ENCODE data around the gene DAND5. TPM values are rescaled to one million over a fixed set of nuclear protein-coding genes. Genes with fewer than 3 reads are reported as not detected.

Gene DAND5
- total and polyA plus RNA-seq, 9 of the 15 experiments (the other 6 are each of a cell fraction or from before 2014, with no cell fraction given): 0.22 to 0.83 (median 0.60) TPM

GRCh38 chr19:12945479-12946091 is 23.8 kb upstream of the DAND5 start, which contains the start of gene RAD23A (continued):
- TF ChIP-seq ZNF280B (CRISPR knock-in tag; IDR thresholded peaks at IDR 0.05): no peak
- TF ChIP-seq SRSF7 (optimal IDR thresholded peaks at IDR 0.05; ENCODE audit: low read depth, low read length): no peak
- TF ChIP-seq CBX8 (IDR thresholded peaks at IDR 0.05; ENCODE audit: borderline replicate concordance, extremely low read depth, low read depth, low read length, poor library complexity, severe bottlenecking): no peak
- TF ChIP-seq ZNF239 (CRISPR knock-in tag; IDR thresholded peaks at IDR 0.05): no peak
- no peak for TF ChIP-seq GTF2F1 (IDR thresholded peaks at IDR 0.05; ENCODE audit: low read depth, low read length)
- TF ChIP-seq LEF1 (IDR thresholded peaks at IDR 0.05): no peak
- TF ChIP-seq NR2F6 (CRISPR knock-in tag; IDR thresholded peaks at IDR 0.05): peak; percentile 81; the same call in 1 of the 2 replicates
- TF ChIP-seq HDAC1 (IDR thresholded peaks at IDR 0.05): peak in 1 of 2 experiments; percentile 70; a peak in 2 of 4 replicates
- no peak for TF ChIP-seq ZNF507 (tag; conservative IDR thresholded peaks at IDR 0.05)
- no peak for TF ChIP-seq ZNF217 (CRISPR knock-in tag; IDR thresholded peaks at IDR 0.05)
- no peak for TF ChIP-seq ETS2 (tag; IDR thresholded peaks at IDR 0.05; ENCODE audit: borderline replicate concordance, poor library complexity, severe bottlenecking)
- TF ChIP-seq HDAC2 (IDR thresholded peaks at IDR 0.05): no peak
- no peak for TF ChIP-seq TAL1 (IDR thresholded peaks at IDR 0.05)
- TF ChIP-seq ZNF766 (CRISPR knock-in tag; conservative IDR thresholded peaks at IDR 0.05): peak; percentile 81
- TF ChIP-seq PHF20 (IDR thresholded peaks at IDR 0.05; ENCODE audit: partially characterized antibody): peak; percentile 80
- no peak for TF ChIP-seq ZNF717 (CRISPR knock-in tag; IDR thresholded peaks at IDR 0.05)
- TF ChIP-seq ZNF140 (CRISPR knock-in tag; IDR thresholded peaks at IDR 0.05): no peak
- TF ChIP-seq DACH1 (IDR thresholded peaks at IDR 0.05; ENCODE audit: partially characterized antibody): no peak
- no peak for TF ChIP-seq STAG1 (CRISPR knock-in tag; IDR thresholded peaks at IDR 0.05; ENCODE audit: borderline replicate concordance)
- TF ChIP-seq CBFA2T3 (IDR thresholded peaks at IDR 0.05): no peak; the same call in 1 of the 2 replicates
- peak; percentile 95 for TF ChIP-seq THAP12 (CRISPR knock-in tag; IDR thresholded peaks at IDR 0.05)
- TF ChIP-seq RBM39 (optimal IDR thresholded peaks at IDR 0.05; ENCODE audit: low read depth, low read length): no peak
- TF ChIP-seq ZNF398 (CRISPR knock-in tag; IDR thresholded peaks at IDR 0.05): no peak
- peak; percentile 97 for TF ChIP-seq NCOA1 (IDR thresholded peaks at IDR 0.05; ENCODE audit: low read depth)
- TF ChIP-seq HSF4 (CRISPR knock-in tag; IDR thresholded peaks at IDR 0.05; ENCODE audit: borderline replicate concordance): no peak

Measured in K562 (cell line).